Measurements from ENCODE around the gene ENAH.

GRCh38 chr1:225657462-225657989 is 4.6 kb upstream of the ENAH start:
- TF ChIP-seq CTCF (IDR thresholded peaks at IDR 0.05; ENCODE audit: low read depth, low read length, poor library complexity, severe bottlenecking) (no peak), EZH2phosphoT487 (IDR thresholded peaks at IDR 0.05; ENCODE audit: borderline replicate concordance, low read length) (no peak)
